SKM-1 (cell line): Measurements from ENCODE around the gene F2RL3.

Source experiments
- DNase-seq: peaks from one replicate; lab custom pipeline; 2025; ENCODE audit not compliant: unreplicated experiment; lab: John Stamatoyannopoulos, UW

The F2RL3 gene

GRCh38 chr19:16888629-16889365, at the start of gene F2RL3:
F2RL3 (plus strand) TSS chr19:16888999; CDS start chr19:16889190, 191 bp downstream.
- DNase-seq, result peak; percentile 4

GRCh38 chr19:16841391-16841926, 47.3 kb upstream of the F2RL3 start:
- DNase-seq, result no peak

- no peak for DNase-seq
Measured at GRCh38 chr19:16846901-16847300, 41.9 kb upstream of the F2RL3 start.

- no peak for DNase-seq
Measured at GRCh38 chr19:16847430-16847829, 41.4 kb upstream of the F2RL3 start.

GRCh38 chr19:16849168-16849567, 39.6 kb upstream of the F2RL3 start:
- no peak for DNase-seq

- no peak for DNase-seq
Measured at GRCh38 chr19:16850133-16850532, 38.7 kb upstream of the F2RL3 start.

GRCh38 chr19:16851031-16851712, 37.6 kb upstream of the F2RL3 start:
- DNase-seq, result no peak

GRCh38 chr19:16853066-16853465, 35.7 kb upstream of the F2RL3 start:
- DNase-seq, result no peak

- no peak for DNase-seq
Measured at GRCh38 chr19:16856091-16856490, 32.7 kb upstream of the F2RL3 start.

GRCh38 chr19:16859626-16860025, 29.2 kb upstream of the F2RL3 start:
- no peak for DNase-seq

- DNase-seq, result no peak
Measured at GRCh38 chr19:16860118-16860517, 28.7 kb upstream of the F2RL3 start.

- DNase-seq, result no peak
Measured at GRCh38 chr19:16861011-16861410, 27.8 kb upstream of the F2RL3 start.

GRCh38 chr19:16861834-16862233, 27.0 kb upstream of the F2RL3 start:
- DNase-seq, result no peak

- DNase-seq, result peak; percentile 11
Measured at GRCh38 chr19:16862826-16863415, 25.9 kb upstream of the F2RL3 start.

GRCh38 chr19:16867211-16867610, 21.6 kb upstream of the F2RL3 start:
- DNase-seq, result no peak

- DNase-seq, result no peak
Measured at GRCh38 chr19:16868423-16869130, 20.2 kb upstream of the F2RL3 start.

GRCh38 chr19:16869331-16869972, 19.3 kb upstream of the F2RL3 start:
- no peak for DNase-seq

GRCh38 chr19:16871871-16872270, 16.9 kb upstream of the F2RL3 start:
- no peak for DNase-seq

GRCh38 chr19:16872728-16873127, 16.1 kb upstream of the F2RL3 start:
- DNase-seq, result no peak

GRCh38 chr19:16873594-16873993, 15.2 kb upstream of the F2RL3 start:
- DNase-seq, result no peak
